MM.1S (cell line): ENCODE data around the gene RSRC2.

Experiments
- DNase-seq: peaks from one replicate; pipeline ENCODE4 v3.0.0-alpha.2; 2015
- H2AFZ ChIP-seq: fragments of 300-600 bp; sonication (generic); 2 replicates; pipeline ENCODE4 v1.6.0; 2016; ENCODE audit warnings: antibody characterized with exemption, low read length
- H3F3A ChIP-seq: fragments of 300-600 bp; sonication (generic); 2 replicates; pipeline ENCODE4 v1.6.1; 2016; ENCODE audit warnings: mild to moderate bottlenecking, antibody characterized with exemption, low read length, moderate library complexity, mixed read lengths; ENCODE audit not compliant: insufficient read depth
- H3K27ac ChIP-seq: fragments of 300-600 bp; sonication (generic); 2 replicates; pipeline ENCODE4 v1.5.1; 2016; ENCODE audit warnings: mild to moderate bottlenecking, low read length
- H3K27me3 ChIP-seq: fragments of 300-600 bp; sonication (generic); replicated peaks from 2 replicates; pipeline ENCODE4 v1.6.0; 2016; ENCODE audit warnings: low read length; ENCODE audit not compliant: insufficient read depth
- H3K36me3 ChIP-seq: fragments of 300-600 bp; sonication (generic); replicated peaks from 2 replicates; pipeline ENCODE4 v1.6.1; 2016; ENCODE audit warnings: mild to moderate bottlenecking, low read length, mixed read lengths; ENCODE audit not compliant: insufficient read depth
- H3K4me1 ChIP-seq: fragments of 300-600 bp; sonication (generic); 2 replicates; pipeline ENCODE4 v1.6.1; 2016; ENCODE audit warnings: low read length, mixed read lengths
- H3K4me2 ChIP-seq: fragments of 300-600 bp; sonication (generic); 2 replicates; pipeline ENCODE4 v1.6.0; 2016; ENCODE audit warnings: low read depth, low read length
- H3K4me3 ChIP-seq: fragments of 300-600 bp; sonication (generic); 2 replicates; pipeline ENCODE4 v1.5.1; 2016; ENCODE audit warnings: low read length, mixed read lengths
- H3K79me2 ChIP-seq: fragments of 300-600 bp; sonication (generic); 2 replicates; pipeline ENCODE4 v1.6.1; 2016; ENCODE audit warnings: mixed run types, low read length, mixed read lengths
- H3K9ac ChIP-seq: fragments of 300-600 bp; sonication (generic); 2 replicates; pipeline ENCODE4 v1.6.1; 2016; ENCODE audit warnings: low read length, mixed read lengths
- H3K9me2 ChIP-seq: fragments of 300-600 bp; sonication (generic); replicated peaks from 2 replicates; pipeline ENCODE4 v1.6.1; 2016; ENCODE audit warnings: mild to moderate bottlenecking, low read length, mixed read lengths; ENCODE audit not compliant: insufficient read depth
- H3K9me3 ChIP-seq: fragments of 300-600 bp; sonication (generic); replicated peaks from 2 replicates; pipeline ENCODE4 v1.6.1; 2016; ENCODE audit warnings: mild to moderate bottlenecking, low read length, mixed read lengths; ENCODE audit not compliant: insufficient read depth
- H4K20me1 ChIP-seq: fragments of 300-600 bp; sonication (generic); 2 replicates; pipeline ENCODE4 v1.6.1; 2016; ENCODE audit warnings: mild to moderate bottlenecking, low read length, moderate library complexity, mixed read lengths; ENCODE audit not compliant: insufficient read depth
- EZH2 ChIP-seq: fragments of 300-600 bp; sonication (generic); optimal IDR thresholded peaks from 2 replicates; pipeline ENCODE3; 2017; ENCODE audit warnings: low read depth, mild to moderate bottlenecking, antibody characterized with exemption, low read length, mixed read lengths
- EZH2phosphoT487 ChIP-seq: fragments of 300-600 bp; sonication (generic); IDR thresholded peaks from 2 replicates; pipeline ENCODE4 v1.6.1; 2018; ENCODE audit warnings: antibody characterized with exemption, low read length
- TF ChIP-seq, protein P1 (sequence below): fragments of 300-600 bp; sonication (generic); IDR thresholded peaks from 2 replicates; pipeline ENCODE4 v1.5.1; 2016; ENCODE audit warnings: antibody characterized with exemption, low read length, mixed read lengths

RSRC2 gene

DNA sequence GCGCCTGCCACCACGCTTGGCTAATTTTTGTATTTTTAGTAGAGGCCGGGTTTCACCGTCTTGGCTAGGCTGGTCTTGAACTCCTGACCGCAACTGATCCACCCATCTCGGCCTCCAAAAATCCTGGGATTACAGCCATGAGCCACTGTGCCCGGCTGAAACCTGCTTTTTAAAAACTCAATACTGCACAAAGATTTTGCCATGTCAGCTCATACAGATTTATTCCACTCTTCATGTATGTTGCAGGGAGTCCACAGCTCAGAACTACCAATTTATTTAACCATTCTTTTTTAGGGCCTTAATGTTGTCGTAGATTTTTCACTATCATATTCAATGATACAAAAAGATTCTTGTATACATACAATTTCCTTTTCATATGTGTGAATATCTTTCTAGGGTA is 46.0 kb downstream of the RSRC2 start:
- no peaks in the 10 kb centered on the region for H4K20me1 ChIP-seq
- no peaks in the 10 kb centered on the region for H3F3A ChIP-seq
- no peaks in the 10 kb centered on the region for H3K9me2 ChIP-seq
- no peak overlapping the region for H3K27ac ChIP-seq
- H2AFZ ChIP-seq, result no peak overlapping the region
- H3K79me2 ChIP-seq, result no peaks in the 10 kb centered on the region
- no peaks in the 10 kb centered on the region; the same call in 1 of the 2 replicates for H3K36me3 ChIP-seq
- DNase-seq, result no peak
- TF ChIP-seq, protein P1, sequence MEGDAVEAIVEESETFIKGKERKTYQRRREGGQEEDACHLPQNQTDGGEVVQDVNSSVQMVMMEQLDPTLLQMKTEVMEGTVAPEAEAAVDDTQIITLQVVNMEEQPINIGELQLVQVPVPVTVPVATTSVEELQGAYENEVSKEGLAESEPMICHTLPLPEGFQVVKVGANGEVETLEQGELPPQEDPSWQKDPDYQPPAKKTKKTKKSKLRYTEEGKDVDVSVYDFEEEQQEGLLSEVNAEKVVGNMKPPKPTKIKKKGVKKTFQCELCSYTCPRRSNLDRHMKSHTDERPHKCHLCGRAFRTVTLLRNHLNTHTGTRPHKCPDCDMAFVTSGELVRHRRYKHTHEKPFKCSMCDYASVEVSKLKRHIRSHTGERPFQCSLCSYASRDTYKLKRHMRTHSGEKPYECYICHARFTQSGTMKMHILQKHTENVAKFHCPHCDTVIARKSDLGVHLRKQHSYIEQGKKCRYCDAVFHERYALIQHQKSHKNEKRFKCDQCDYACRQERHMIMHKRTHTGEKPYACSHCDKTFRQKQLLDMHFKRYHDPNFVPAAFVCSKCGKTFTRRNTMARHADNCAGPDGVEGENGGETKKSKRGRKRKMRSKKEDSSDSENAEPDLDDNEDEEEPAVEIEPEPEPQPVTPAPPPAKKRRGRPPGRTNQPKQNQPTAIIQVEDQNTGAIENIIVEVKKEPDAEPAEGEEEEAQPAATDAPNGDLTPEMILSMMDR, result no peak
- no peak for TF ChIP-seq EZH2
- no peak for TF ChIP-seq EZH2phosphoT487
- H3K27me3 ChIP-seq, result no peaks in the 10 kb centered on the region
- H3K9me3 ChIP-seq, result no peaks in the 10 kb centered on the region
- no peak overlapping the region for H3K4me2 ChIP-seq
- H3K4me3 ChIP-seq, result no peak overlapping the region
- no peak overlapping the region for H3K9ac ChIP-seq
- no peaks in the 10 kb centered on the region for H3K4me1 ChIP-seq

DNA sequence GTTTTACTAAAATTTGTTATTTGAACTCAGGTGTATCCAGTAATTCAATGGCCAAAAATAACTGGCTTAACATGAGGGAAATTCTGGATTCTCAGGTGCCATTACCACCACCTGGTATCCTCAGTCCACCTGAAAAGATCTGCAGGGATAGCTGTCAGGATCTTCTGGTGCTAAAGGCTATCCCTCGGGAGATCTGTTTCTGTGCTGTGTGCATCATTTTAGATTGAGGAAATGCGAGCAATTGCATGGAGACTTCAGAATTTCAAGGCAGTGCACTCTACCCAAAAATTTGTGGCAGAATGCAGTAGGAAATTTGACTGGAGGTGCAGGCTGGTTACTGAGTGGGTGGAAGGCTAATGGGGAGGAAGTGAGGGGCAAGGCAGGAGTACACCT is 52.4 kb downstream of the RSRC2 start:
- H3K9me3 ChIP-seq, result no peaks in the 10 kb centered on the region
- H3K4me2 ChIP-seq, result no peak overlapping the region
- no peaks in the 10 kb centered on the region for H3K27me3 ChIP-seq
- H3F3A ChIP-seq, result no peaks in the 10 kb centered on the region
- H3K9me2 ChIP-seq, result no peaks in the 10 kb centered on the region
- DNase-seq, result no peak
- H3K4me1 ChIP-seq, result no peaks in the 10 kb centered on the region
- no peak overlapping the region for H2AFZ ChIP-seq
- no peak overlapping the region for H3K9ac ChIP-seq
- no peaks in the 10 kb centered on the region for H4K20me1 ChIP-seq
- TF ChIP-seq EZH2phosphoT487 (no peak), EZH2 (no peak)
- TF ChIP-seq, protein P1, result no peak
- no peak overlapping the region for H3K4me3 ChIP-seq
- no peak overlapping the region for H3K27ac ChIP-seq
- no peaks in the 10 kb centered on the region for H3K79me2 ChIP-seq
- H3K36me3 ChIP-seq, result no peaks in the 10 kb centered on the region

DNA sequence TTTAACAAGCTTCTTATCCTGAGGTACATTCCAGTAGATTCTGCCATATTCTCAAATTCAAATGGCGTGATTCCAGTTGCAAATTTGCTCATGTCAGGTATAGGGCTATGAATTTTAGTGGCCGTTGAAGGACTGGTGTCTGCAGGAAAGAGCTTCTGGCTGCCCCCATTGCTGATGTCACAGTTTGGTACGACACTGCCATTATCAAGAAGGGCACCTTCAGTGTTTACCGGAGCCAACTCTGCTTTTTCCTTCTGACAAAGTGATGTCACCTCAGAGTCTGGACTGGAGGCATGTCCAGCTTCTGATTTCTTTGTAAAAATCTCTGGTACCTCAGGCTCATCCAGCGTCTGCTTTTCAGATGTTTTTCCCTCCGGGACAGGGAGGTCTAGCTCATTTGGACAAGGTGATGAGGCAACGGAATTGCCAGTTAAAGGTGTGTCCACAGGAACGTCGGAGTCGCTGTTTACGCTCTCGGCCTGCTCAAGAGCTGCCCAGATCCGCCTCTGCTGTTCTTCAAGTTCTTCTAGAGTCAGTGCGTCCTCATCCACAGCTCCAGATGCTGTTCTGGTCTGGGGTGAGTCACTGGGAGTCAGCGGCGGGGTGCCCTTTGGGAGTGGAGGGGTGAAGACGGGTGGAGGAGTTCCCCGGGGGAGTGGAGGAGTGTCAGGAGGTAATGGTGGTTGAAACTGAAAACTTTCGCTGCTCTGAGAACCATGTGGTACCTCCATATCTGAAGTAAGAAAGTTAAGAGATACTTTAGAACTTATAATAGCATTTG is 53.0 kb downstream of the RSRC2 start:
- Histone ChIP-seq H3K27me3 (no peaks in the 10 kb centered on the region), H3K36me3 (no peaks in the 10 kb centered on the region), H3K9ac (no peak overlapping the region), H3K4me3 (no peak overlapping the region), H3K4me2 (no peak overlapping the region), H3K27ac (no peak overlapping the region), H3F3A (no peaks in the 10 kb centered on the region), H3K9me3 (no peaks in the 10 kb centered on the region), H3K79me2 (no peaks in the 10 kb centered on the region), H3K4me1 (no peaks in the 10 kb centered on the region), H2AFZ (no peak overlapping the region), H3K9me2 (no peaks in the 10 kb centered on the region), H4K20me1 (no peaks in the 10 kb centered on the region)
- DNase-seq, result no peak
- no peak for TF ChIP-seq EZH2
- TF ChIP-seq, protein P1, result no peak
